DND-41 (cell line): ENCODE results near the gene SHLD2.

Source experiments
- CTCF ChIP-seq: IDR thresholded peaks from 2 replicates; pipeline ENCODE4 v1.5.1; 2012; ENCODE audit warnings: borderline replicate concordance, low read length, moderate library complexity, mild to moderate bottlenecking; ENCODE audit not compliant: poor library complexity, severe bottlenecking; ENCODE audit errors: extremely low read depth
- EZH2 ChIP-seq: IDR thresholded peaks from 3 replicates; pipeline ENCODE4 v1.6.1; 2012; ENCODE audit warnings: borderline replicate concordance, low read depth, mild to moderate bottlenecking, moderate library complexity, low read length, inconsistent platforms; ENCODE audit not compliant: severe bottlenecking

DNA sequence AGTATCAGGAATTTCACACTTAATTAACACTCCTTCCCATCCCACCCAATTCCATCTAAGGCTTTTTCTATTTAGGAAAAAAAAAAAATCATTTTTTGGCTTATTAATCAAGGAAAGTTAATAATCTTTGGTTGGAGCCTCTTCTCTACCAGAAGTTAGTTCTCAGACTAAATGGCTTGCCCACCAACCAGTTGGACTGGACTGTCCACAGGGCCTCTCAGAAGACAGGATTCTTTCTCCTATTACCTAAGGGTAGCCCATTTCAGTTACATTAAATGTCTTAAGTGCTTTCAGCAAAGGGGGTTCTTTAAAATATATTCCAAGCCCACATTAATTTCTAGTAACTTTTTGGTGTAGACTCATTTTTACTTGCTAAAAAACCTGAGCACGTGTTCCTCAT is 35.6 kb upstream of the SHLD2 start:
- TF ChIP-seq CTCF (no peak), EZH2 (no peak)
